GM23338 (cell line): ENCODE results near the gene SNPH. TPM values are rescaled to one million over a fixed set of nuclear protein-coding genes. Genes with fewer than 3 reads are reported as not detected.

Experiments used
- ATAC-seq: fragments of 200-7000 bp; cut with Tn5 transposase; 3 replicates; pipeline ENCODE4 v1.9.1; 2020
- DNase-seq: peaks from one replicate; pipeline ENCODE4 v3.0.0-alpha.2; 2015; ENCODE audit warnings: low spot score
- H2AFZ ChIP-seq: fragments of 200-600 bp; sonication (generic); 2 replicates; pipeline ENCODE4 v1.8.0; 2016; ENCODE audit warnings: antibody characterized with exemption, mild to moderate bottlenecking, moderate library complexity
- H3F3A ChIP-seq: fragments of 200-600 bp; sonication (generic); replicated peaks from 2 replicates; pipeline ENCODE4 v1.8.0; 2017; ENCODE audit warnings: antibody characterized with exemption, mixed run types, low read depth
- H3K27ac ChIP-seq: fragments of 200-600 bp; sonication (generic); 2 replicates; pipeline ENCODE4 v1.6.1; 2016; ENCODE audit warnings: low read depth
- H3K27me3 ChIP-seq: fragments of 200-600 bp; sonication (generic); 2 replicates; pipeline ENCODE4 v1.8.0; 2016; ENCODE audit warnings: mild to moderate bottlenecking, mixed run types, moderate library complexity; ENCODE audit not compliant: insufficient read depth
- H3K36me3 ChIP-seq: fragments of 200-600 bp; sonication (generic); 2 replicates; pipeline ENCODE4 v1.8.0; 2016; ENCODE audit warnings: mild to moderate bottlenecking; ENCODE audit not compliant: insufficient read depth
- H3K4me1 ChIP-seq: fragments of 200-600 bp; sonication (generic); 2 replicates; pipeline ENCODE4 v1.8.0; 2016; ENCODE audit warnings: mild to moderate bottlenecking, moderate library complexity; ENCODE audit not compliant: insufficient read depth
- H3K4me2 ChIP-seq: fragments of 200-600 bp; sonication (generic); 2 replicates; pipeline ENCODE4 v1.7.1; 2017; ENCODE audit warnings: mixed run types
- H3K4me3 ChIP-seq: fragments of 200-600 bp; sonication (generic); 2 replicates; pipeline ENCODE4 v1.6.1; 2016; ENCODE audit warnings: mixed run types
- H3K79me2 ChIP-seq: fragments of 200-600 bp; sonication (generic); replicated peaks from 2 replicates; pipeline ENCODE4 v1.8.0; 2017; ENCODE audit warnings: mild to moderate bottlenecking; ENCODE audit not compliant: insufficient read depth
- H3K9me2 ChIP-seq: fragments of 200-600 bp; sonication (generic); 2 replicates; pipeline ENCODE4 v1.8.0; 2017; ENCODE audit not compliant: insufficient read depth
- H4K20me1 ChIP-seq: fragments of 200-600 bp; sonication (generic); replicated peaks from 2 replicates; pipeline ENCODE4 v1.8.0; 2017; ENCODE audit warnings: mild to moderate bottlenecking; ENCODE audit not compliant: insufficient read depth
- H3K27ac Mint-ChIP-seq: 2 replicates; pipeline ENCODE4 v1.8.0; 2020; ENCODE audit warnings: inconsistent platforms, mild to moderate bottlenecking, moderate library complexity, mixed read lengths
- H3K27me3 Mint-ChIP-seq: 3 replicates; pipeline ENCODE4 v1.8.0; 2022; ENCODE audit warnings: low read depth, mild to moderate bottlenecking, moderate library complexity, mixed read lengths, inconsistent platforms; ENCODE audit not compliant: insufficient read depth, poor library complexity
- H3K36me3 Mint-ChIP-seq: 3 replicates; pipeline ENCODE4 v1.8.0; 2021; ENCODE audit warnings: low read depth, mild to moderate bottlenecking, inconsistent platforms, moderate library complexity, mixed read lengths
- H3K4me1 Mint-ChIP-seq: 3 replicates; pipeline ENCODE4 v1.8.0; 2020; ENCODE audit warnings: mild to moderate bottlenecking, inconsistent platforms, mixed read lengths
- H3K4me3 Mint-ChIP-seq: 3 replicates; pipeline ENCODE4 v1.8.0; 2021; ENCODE audit warnings: moderate library complexity, mild to moderate bottlenecking, inconsistent platforms, mixed read lengths
- H3K9me3 Mint-ChIP-seq: 3 replicates; pipeline ENCODE4 v1.8.0; 2020; ENCODE audit warnings: moderate library complexity, mild to moderate bottlenecking, inconsistent platforms, mixed read lengths
- ETS1 ChIP-seq: IDR thresholded peaks from 2 replicates; pipeline ENCODE4 v1.6.1; 2016; ENCODE audit warnings: antibody characterized with exemption
- EZH2phosphoT487 ChIP-seq: fragments of 200-600 bp; sonication (generic); IDR thresholded peaks from one replicate; pipeline ENCODE4 v1.8.1; 2018; ENCODE audit warnings: antibody characterized with exemption; ENCODE audit not compliant: unreplicated experiment
- POLR2AphosphoS5 ChIP-seq: IDR thresholded peaks from 2 replicates; pipeline ENCODE4 v1.6.1; 2016; ENCODE audit warnings: antibody characterized with exemption, low read depth
- ZNF462 ChIP-seq: fragments of 250-450 bp; sonication (Bioruptor Pico); IDR thresholded peaks from 2 replicates; pipeline ENCODE4 v1.5.0; 2020; ENCODE audit warnings: mild to moderate bottlenecking, moderate library complexity
- polyA plus RNA-seq: library from polyadenylated mRNA; unstranded; fragments of >200 nt; fragmentation: Nextera tagmentation; extraction: Ambion mirVana; gene quantifications from 2 replicates; pipeline ENCODE4 v1.2.1, GENCODE V29; 2016
- total RNA-seq: library from RNA; depleted of rRNA; stranded (reverse); fragments of >200 nt; shearing (Covaris generic); gene quantifications from 2 replicates; pipeline ENCODE4 v1.2.3, GENCODE V29; 2014
- TF ChIP-seq, protein P1 (sequence below): IDR thresholded peaks from one replicate; pipeline ENCODE4 v1.6.1; 2018; ENCODE audit warnings: antibody characterized with exemption; ENCODE audit not compliant: unreplicated experiment

The SNPH gene
- total and polyA plus RNA-seq, 2 experiments from 2014 or later = 1.5 to 5.8 TPM

DNA sequence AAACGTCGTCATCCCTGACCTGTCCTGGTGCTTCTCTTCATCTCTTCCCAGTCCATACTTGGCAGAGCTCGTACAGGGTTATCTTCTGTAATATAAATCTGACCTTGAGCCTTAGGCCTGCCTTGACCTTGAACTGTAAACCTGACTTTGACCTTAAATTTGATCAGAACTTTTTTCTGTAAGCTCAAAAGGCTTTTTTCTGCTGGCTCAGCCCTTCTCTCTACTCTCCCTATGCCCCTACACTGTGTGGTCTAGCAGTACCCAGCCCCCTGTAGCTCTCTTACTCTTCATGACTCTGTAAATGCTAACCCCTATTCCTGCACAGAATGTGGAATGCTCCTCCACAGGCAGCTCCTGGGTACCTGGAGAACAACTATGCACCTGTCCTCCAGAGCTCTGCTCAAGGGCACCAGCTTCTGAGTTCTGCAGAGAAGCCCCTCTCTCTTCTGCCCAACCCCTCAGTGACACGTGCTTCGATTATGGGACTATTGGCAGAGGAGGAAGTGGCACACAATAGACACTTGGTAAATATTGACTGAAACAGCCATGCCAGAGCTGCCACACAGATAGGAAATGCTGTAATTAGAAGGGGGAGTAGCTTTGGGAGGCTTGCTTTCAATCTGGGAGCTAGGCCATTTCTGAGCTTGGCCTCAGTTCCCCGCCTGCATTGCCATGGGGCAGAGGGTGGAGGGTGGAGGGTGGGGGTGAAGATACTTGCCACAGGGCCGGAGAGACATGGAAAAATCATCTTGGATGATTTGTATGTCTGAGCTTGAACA lies 15.4 kb downstream of the SNPH start:
- no peak for TF ChIP-seq POLR2AphosphoS5
- no peak for TF ChIP-seq ZNF462 (CRISPR knock-in tag)
- no peak overlapping the region for H3K4me3 Mint-ChIP-seq
- no peaks in the 10 kb centered on the region for H3F3A ChIP-seq
- H3K4me2 ChIP-seq = no peak overlapping the region
- no peaks in the 10 kb centered on the region for H3K27me3 Mint-ChIP-seq
- H4K20me1 ChIP-seq = 0 out of 2 replicates have a peak, but pooled peaks cover 3% of the 10 kb centered on the region
- H3K9me3 Mint-ChIP-seq = no peaks in the 10 kb centered on the region
- no peak overlapping the region for H3K27ac ChIP-seq
- no peaks in the 10 kb centered on the region for H3K27me3 ChIP-seq
- H3K79me2 ChIP-seq = no peaks in the 10 kb centered on the region
- H3K4me3 ChIP-seq = no peak overlapping the region
- H3K4me1 ChIP-seq = no peaks in the 10 kb centered on the region
- DNase-seq = no peak
- H3K4me1 Mint-ChIP-seq = no peaks in the 10 kb centered on the region
- H3K9me2 ChIP-seq = no peaks in the 10 kb centered on the region
- H2AFZ ChIP-seq = no peak overlapping the region
- no peaks in the 10 kb centered on the region for H3K36me3 ChIP-seq
- H3K27ac Mint-ChIP-seq = no peak overlapping the region
- no peak for ATAC-seq
- H3K36me3 Mint-ChIP-seq = no peaks in the 10 kb centered on the region

DNA sequence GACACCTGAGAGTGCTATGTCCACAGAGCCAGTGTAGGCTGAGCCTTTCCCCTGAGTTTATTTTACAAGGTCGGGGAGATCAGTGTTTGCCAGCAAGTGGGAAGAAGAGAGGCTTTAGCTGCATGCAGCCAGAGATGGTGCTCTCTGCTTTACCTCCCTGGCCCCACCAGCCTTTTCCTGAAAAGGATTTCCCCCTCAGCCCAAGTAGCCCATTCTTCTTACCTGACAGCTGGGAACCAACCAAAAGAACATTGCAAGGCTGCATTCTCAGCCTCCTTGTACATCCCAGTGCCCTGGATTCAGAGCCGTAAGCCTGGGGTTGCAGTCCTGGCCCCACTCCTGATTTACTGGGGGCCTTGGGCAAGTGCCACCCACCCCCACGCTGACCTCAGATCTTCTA lies 16.9 kb downstream of the SNPH start:
- no peaks in the 10 kb centered on the region for H3K9me3 Mint-ChIP-seq
- Histone ChIP-seq H3K36me3 (no peaks in the 10 kb centered on the region), H3K4me2 (no peak overlapping the region), H3K4me1 (no peaks in the 10 kb centered on the region), H3F3A (no peaks in the 10 kb centered on the region), H2AFZ (no peak overlapping the region), H3K79me2 (no peaks in the 10 kb centered on the region), H4K20me1 (0 out of 2 replicates have a peak, but pooled peaks cover 3% of the 10 kb centered on the region), H3K9me2 (no peaks in the 10 kb centered on the region), H3K4me3 (no peak overlapping the region), H3K27ac (no peak overlapping the region), H3K27me3 (no peaks in the 10 kb centered on the region)
- H3K4me3 Mint-ChIP-seq = no peak overlapping the region
- no peak overlapping the region for H3K27ac Mint-ChIP-seq
- no peaks in the 10 kb centered on the region for H3K27me3 Mint-ChIP-seq
- DNase-seq = no peak
- no peak; the same call in 2 of the 3 replicates for ATAC-seq
- H3K4me1 Mint-ChIP-seq = no peaks in the 10 kb centered on the region
- H3K36me3 Mint-ChIP-seq = no peaks in the 10 kb centered on the region
- TF ChIP-seq ETS1 (no peak), EZH2phosphoT487 (no peak)
- TF ChIP-seq, protein P1, sequence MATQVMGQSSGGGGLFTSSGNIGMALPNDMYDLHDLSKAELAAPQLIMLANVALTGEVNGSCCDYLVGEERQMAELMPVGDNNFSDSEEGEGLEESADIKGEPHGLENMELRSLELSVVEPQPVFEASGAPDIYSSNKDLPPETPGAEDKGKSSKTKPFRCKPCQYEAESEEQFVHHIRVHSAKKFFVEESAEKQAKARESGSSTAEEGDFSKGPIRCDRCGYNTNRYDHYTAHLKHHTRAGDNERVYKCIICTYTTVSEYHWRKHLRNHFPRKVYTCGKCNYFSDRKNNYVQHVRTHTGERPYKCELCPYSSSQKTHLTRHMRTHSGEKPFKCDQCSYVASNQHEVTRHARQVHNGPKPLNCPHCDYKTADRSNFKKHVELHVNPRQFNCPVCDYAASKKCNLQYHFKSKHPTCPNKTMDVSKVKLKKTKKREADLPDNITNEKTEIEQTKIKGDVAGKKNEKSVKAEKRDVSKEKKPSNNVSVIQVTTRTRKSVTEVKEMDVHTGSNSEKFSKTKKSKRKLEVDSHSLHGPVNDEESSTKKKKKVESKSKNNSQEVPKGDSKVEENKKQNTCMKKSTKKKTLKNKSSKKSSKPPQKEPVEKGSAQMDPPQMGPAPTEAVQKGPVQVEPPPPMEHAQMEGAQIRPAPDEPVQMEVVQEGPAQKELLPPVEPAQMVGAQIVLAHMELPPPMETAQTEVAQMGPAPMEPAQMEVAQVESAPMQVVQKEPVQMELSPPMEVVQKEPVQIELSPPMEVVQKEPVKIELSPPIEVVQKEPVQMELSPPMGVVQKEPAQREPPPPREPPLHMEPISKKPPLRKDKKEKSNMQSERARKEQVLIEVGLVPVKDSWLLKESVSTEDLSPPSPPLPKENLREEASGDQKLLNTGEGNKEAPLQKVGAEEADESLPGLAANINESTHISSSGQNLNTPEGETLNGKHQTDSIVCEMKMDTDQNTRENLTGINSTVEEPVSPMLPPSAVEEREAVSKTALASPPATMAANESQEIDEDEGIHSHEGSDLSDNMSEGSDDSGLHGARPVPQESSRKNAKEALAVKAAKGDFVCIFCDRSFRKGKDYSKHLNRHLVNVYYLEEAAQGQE = no peak
